ENCODE results near the gene ATF6. TPM values are rescaled to one million over a fixed set of nuclear protein-coding genes. Genes with fewer than 3 reads are reported as not detected.

Gene ATF6
- total RNA-seq, 3 donors from 2014 or later = 31.0 to 56.1 (median 34.1) TPM

GRCh38 chr1:161954466-161954865 is 188.3 kb downstream of the ATF6 start:
- no peak for DNase-seq (ENCODE audit: low spot score in 2 of 2)
- Histone ChIP-seq H3K9me3 (no peaks in the 10 kb centered on the region), H3K36me3 (no peaks in the 10 kb centered on the region), H3K27ac (no peak overlapping the region), H3K27me3 (no peaks in the 10 kb centered on the region), H3K4me3 (no peak overlapping the region), H3K4me1 (no peaks in the 10 kb centered on the region)
- no peak for TF ChIP-seq CTCF (IDR thresholded peaks at IDR 0.05)
- no peak for TF ChIP-seq POLR2A (IDR thresholded peaks at IDR 0.05)
- intact Hi-C loops (cut with DNase I; ENCODE audit: low total_unique reads) = no loop called here

GRCh38 chr1:161955606-161956005 is 189.5 kb downstream of the ATF6 start:
- TF ChIP-seq POLR2A (IDR thresholded peaks at IDR 0.05) (no peak), CTCF (IDR thresholded peaks at IDR 0.05) (no peak), POLR2AphosphoS5 (IDR thresholded peaks at IDR 0.05) (no peak)
- Histone ChIP-seq H3K4me3 (no peak overlapping the region), H3K27me3 (no peaks in the 10 kb centered on the region), H3K9me3 (no peaks in the 10 kb centered on the region), H3K36me3 (no peaks in the 10 kb centered on the region), H3K4me1 (no peaks in the 10 kb centered on the region), H3K27ac (no peak overlapping the region)
- intact Hi-C loops (cut with DNase I; ENCODE audit: low total_unique reads) = no loop called here
- DNase-seq (ENCODE audit: low spot score in 2 of 2) = no peak

GRCh38 chr1:161956097-161956496 is 190.0 kb downstream of the ATF6 start:
- H3K4me1 ChIP-seq = no peaks in the 10 kb centered on the region
- TF ChIP-seq CTCF (IDR thresholded peaks at IDR 0.05) (no peak), POLR2AphosphoS5 (IDR thresholded peaks at IDR 0.05) (no peak), POLR2A (IDR thresholded peaks at IDR 0.05) (no peak)
- H3K27ac ChIP-seq = no peak overlapping the region
- no peaks in the 10 kb centered on the region for H3K36me3 ChIP-seq
- intact Hi-C loops (cut with DNase I; ENCODE audit: low total_unique reads) = no loop called here
- H3K4me3 ChIP-seq = no peak overlapping the region
- no peaks in the 10 kb centered on the region for H3K9me3 ChIP-seq
- no peaks in the 10 kb centered on the region for H3K27me3 ChIP-seq
- DNase-seq (ENCODE audit: low spot score in 2 of 2) = no peak

GRCh38 chr1:161956930-161957329 is 190.8 kb downstream of the ATF6 start:
- no peak for DNase-seq (ENCODE audit: low spot score in 2 of 2)
- Histone ChIP-seq H3K4me1 (no peaks in the 10 kb centered on the region), H3K27ac (no peak overlapping the region)

GRCh38 chr1:161958425-161958824 is 192.3 kb downstream of the ATF6 start:
- Histone ChIP-seq H3K27me3 (no peaks in the 10 kb centered on the region), H3K4me3 (no peak overlapping the region), H3K9me3 (no peaks in the 10 kb centered on the region), H3K36me3 (no peaks in the 10 kb centered on the region), H3K4me1 (no peaks in the 10 kb centered on the region), H3K27ac (no peak overlapping the region)
- intact Hi-C loops (cut with DNase I; ENCODE audit: low total_unique reads) = no loop called here
- no peak for DNase-seq (ENCODE audit: low spot score in 2 of 2)
- TF ChIP-seq POLR2A (IDR thresholded peaks at IDR 0.05) (no peak), CTCF (IDR thresholded peaks at IDR 0.05) (no peak)

More at GRCh38 chr1:161956930-161957329, 190.8 kb downstream of the ATF6 start:
- intact Hi-C loops (cut with DNase I; ENCODE audit: low total_unique reads) = no loop called here
- no peak for TF ChIP-seq POLR2A (IDR thresholded peaks at IDR 0.05)
- no peak for TF ChIP-seq POLR2AphosphoS5 (IDR thresholded peaks at IDR 0.05)
- TF ChIP-seq CTCF (IDR thresholded peaks at IDR 0.05) = no peak
- H3K36me3 ChIP-seq = no peaks in the 10 kb centered on the region
- no peaks in the 10 kb centered on the region for H3K9me3 ChIP-seq
- no peak overlapping the region for H3K4me3 ChIP-seq
- no peaks in the 10 kb centered on the region for H3K27me3 ChIP-seq

Measured in breast epithelium (tissue), 4 donors.